GM12878 (cell line): ENCODE data around the gene ANK3.

Experiments used
- CREB1 ChIP-seq: IDR thresholded peaks from 2 replicates; pipeline ENCODE4 v1.6.1; 2012; ENCODE audit warnings: low read depth, mild to moderate bottlenecking, inconsistent platforms
- CTCF ChIP-seq, 3 experiments: IDR thresholded peaks in 2 of 3; conservative IDR thresholded peaks in 1 of 3; 2 replicates each; pipeline ENCODE4 v1.5.1; 2011; ENCODE audit warnings: low read depth in 3 of 3, low read length in 3 of 3, mild to moderate bottlenecking in 3 of 3, control low read depth in 2 of 3, moderate library complexity in 2 of 3, inconsistent platforms in 1 of 3, mixed read lengths in 1 of 3; ENCODE audit not compliant: control insufficient read depth in 2 of 3, insufficient read depth in 1 of 3; ENCODE audit errors: extremely low read depth in 1 of 3
- EZH2 ChIP-seq: IDR thresholded peaks from 2 replicates; pipeline ENCODE4 v1.6.1; 2012; ENCODE audit warnings: low read depth, mild to moderate bottlenecking, control low read depth, inconsistent platforms, low read length, borderline replicate concordance; ENCODE audit not compliant: control insufficient read depth
- JUND ChIP-seq: IDR thresholded peaks from 2 replicates; pipeline ENCODE4 v1.6.1; 2012; ENCODE audit warnings: low read depth, mild to moderate bottlenecking, low read length, improper control_type of control experiment, moderate library complexity
- MXI1 ChIP-seq: fragments of 150-350 bp; IDR thresholded peaks from 2 replicates; pipeline ENCODE4 v1.6.1; 2011; ENCODE audit warnings: low read depth, mild to moderate bottlenecking, inconsistent platforms, low read length, improper control_type of control experiment
- MYC ChIP-seq: IDR thresholded peaks from 2 replicates; pipeline ENCODE4 v1.6.1; 2011; ENCODE audit warnings: mild to moderate bottlenecking, low read length, moderate library complexity, inconsistent platforms; ENCODE audit not compliant: insufficient read depth, insufficient replicate concordance, insufficient read length, severe bottlenecking
- POLR2AphosphoS5 ChIP-seq: IDR thresholded peaks from 2 replicates; pipeline ENCODE4 v1.6.1; 2011; ENCODE audit warnings: mild to moderate bottlenecking, low read length, inconsistent platforms
- RAD21 ChIP-seq: IDR thresholded peaks from 2 replicates; pipeline ENCODE4 v1.6.1; 2011; ENCODE audit warnings: mild to moderate bottlenecking, low read depth, low read length, moderate library complexity; ENCODE audit not compliant: insufficient read depth
- RCOR1 ChIP-seq: conservative IDR thresholded peaks from 2 replicates; pipeline ENCODE4 v1.6.1; 2012; ENCODE audit warnings: low read depth, low read length, improper control_type of control experiment
- REST ChIP-seq: IDR thresholded peaks from 2 replicates; pipeline ENCODE4 v1.6.1; 2012; ENCODE audit warnings: mild to moderate bottlenecking, low read depth, low read length
- SP1 ChIP-seq: IDR thresholded peaks from one replicate; pipeline ENCODE4 v1.6.1; 2011; ENCODE audit warnings: low read depth, low read length
- SPI1 ChIP-seq: IDR thresholded peaks from 2 replicates; pipeline ENCODE4 v1.6.1; 2011; ENCODE audit warnings: low read depth, mild to moderate bottlenecking, low read length, moderate library complexity, borderline replicate concordance; ENCODE audit not compliant: insufficient read depth
- TAF1 ChIP-seq: IDR thresholded peaks from 2 replicates; pipeline ENCODE4 v1.6.1; 2011; ENCODE audit warnings: mild to moderate bottlenecking, low read depth, low read length, borderline replicate concordance
- TF ChIP-seq, protein P1 (sequence below): fragments of 450-650 bp; IDR thresholded peaks from 2 replicates; pipeline ENCODE4 v1.6.1; 2017; ENCODE audit warnings: mild to moderate bottlenecking

GRCh38 chr10:60188548-60188947 is 201.1 kb downstream of the ANK3 start:
- TF ChIP-seq POLR2AphosphoS5 (no peak), REST (no peak), CTCF (IDR thresholded peaks at IDR 0.05 in 2 of 3, conservative IDR thresholded peaks at IDR 0.05 in 1 of 3; ENCODE audit: control insufficient read depth in 2 of 3, extremely low read depth in 1 of 3, insufficient read depth in 1 of 3, low read depth in 3 of 3, low read length in 3 of 3) (no peak), RAD21 (no peak), SP1 (no peak), EZH2 (no peak), TAF1 (no peak), MXI1 (no peak), SPI1 (no peak), JUND (no peak), CREB1 (no peak), MYC (no peak), RCOR1 (no peak)
- TF ChIP-seq, protein P1, sequence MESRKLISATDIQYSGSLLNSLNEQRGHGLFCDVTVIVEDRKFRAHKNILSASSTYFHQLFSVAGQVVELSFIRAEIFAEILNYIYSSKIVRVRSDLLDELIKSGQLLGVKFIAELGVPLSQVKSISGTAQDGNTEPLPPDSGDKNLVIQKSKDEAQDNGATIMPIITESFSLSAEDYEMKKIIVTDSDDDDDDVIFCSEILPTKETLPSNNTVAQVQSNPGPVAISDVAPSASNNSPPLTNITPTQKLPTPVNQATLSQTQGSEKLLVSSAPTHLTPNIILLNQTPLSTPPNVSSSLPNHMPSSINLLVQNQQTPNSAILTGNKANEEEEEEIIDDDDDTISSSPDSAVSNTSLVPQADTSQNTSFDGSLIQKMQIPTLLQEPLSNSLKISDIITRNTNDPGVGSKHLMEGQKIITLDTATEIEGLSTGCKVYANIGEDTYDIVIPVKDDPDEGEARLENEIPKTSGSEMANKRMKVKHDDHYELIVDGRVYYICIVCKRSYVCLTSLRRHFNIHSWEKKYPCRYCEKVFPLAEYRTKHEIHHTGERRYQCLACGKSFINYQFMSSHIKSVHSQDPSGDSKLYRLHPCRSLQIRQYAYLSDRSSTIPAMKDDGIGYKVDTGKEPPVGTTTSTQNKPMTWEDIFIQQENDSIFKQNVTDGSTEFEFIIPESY = no peak
